Epidermal melanocyte (primary cell): ENCODE measurements around the gene ARHGAP26.

Experiments used
- DNase-seq: peaks from one replicate; pipeline ENCODE4 v3.0.0; 2011; ENCODE audit warnings: low spot score; ENCODE audit not compliant: insufficient read length

Gene ARHGAP26

DNA sequence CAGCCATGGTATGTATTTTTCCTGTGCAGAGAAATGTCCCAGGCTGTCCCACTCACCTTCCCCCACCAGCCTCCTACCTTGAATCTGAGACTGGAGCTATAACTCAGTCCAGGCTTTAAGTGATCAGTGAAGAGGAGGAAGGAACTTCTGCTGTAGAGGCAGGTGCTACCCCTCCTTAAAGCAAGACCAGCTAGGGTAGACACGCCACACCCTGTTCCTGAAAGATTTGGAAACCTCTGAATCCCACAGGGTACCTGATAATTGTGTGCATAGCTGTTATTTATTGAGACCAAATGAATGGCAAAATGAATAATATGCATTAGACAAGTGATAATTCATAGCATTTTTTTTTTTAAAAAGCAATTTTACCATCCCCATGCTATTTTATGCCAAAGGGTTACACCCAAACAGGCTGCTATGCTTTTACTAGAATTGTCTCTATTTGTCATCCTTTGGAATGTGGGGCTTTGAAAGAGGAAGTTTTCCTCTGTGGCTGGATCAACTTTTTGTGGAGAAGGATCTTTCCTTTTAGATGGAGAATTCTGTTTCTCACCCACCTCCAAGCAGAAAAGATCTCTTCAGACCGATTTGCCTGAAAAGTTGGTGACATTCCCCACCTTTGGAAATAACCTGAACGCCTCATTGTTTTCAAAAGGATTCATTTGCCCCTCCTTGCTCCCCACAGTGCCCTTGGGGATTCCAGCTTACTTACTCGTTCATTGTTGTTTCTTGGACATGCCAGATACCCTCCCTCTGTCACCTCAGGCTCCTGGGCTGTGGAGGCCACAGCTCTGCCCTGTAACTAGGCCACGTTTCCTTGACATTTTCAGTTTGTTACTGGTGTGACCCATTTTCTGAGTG lies 384.6 kb downstream of the ARHGAP26 start:
- DNase-seq = no peak

DNA sequence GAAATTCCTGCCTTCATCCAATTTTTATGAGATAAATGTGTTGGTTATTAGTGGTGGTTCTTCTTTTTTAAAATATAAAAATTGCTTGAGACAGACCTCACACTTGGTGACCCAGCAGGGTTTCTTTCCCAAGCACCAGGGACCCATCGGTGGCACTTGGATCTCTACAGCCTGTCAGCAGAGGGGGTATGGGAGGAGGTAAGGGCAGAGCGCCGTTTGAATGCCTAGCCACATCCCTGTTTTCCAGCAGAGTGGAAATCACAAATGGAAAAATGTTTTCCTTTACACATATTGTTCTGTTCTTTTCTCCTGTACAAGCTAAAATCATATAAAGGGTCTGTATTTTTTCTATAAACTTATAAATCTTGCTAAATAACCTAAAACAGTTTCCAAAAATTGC lies 385.3 kb downstream of the ARHGAP26 start:
- no peak for DNase-seq

- no peak for DNase-seq
These were observed 385.9 kb downstream of the ARHGAP26 start for GRCh38 chr5:143156086-143156485.

DNA sequence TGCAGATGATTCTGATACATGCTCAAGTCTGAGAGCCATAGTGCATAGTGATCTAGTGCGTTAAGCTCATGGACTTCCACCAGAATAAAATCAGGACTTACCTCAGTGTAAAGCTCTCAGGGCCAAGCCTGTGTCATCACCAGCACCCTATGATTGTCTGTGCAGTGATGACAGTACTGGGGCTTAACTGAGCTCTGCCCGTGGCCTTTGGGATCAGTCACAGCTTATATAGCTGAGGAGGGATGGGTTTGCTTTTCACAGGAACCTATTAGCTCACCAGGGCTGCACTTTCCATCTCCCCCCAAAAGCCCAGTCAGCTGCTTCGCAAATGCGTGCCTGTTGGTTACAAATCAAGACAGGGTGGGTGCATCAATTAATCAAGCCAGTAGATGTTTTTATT lies 386.4 kb downstream of the ARHGAP26 start:
- DNase-seq = no peak

DNA sequence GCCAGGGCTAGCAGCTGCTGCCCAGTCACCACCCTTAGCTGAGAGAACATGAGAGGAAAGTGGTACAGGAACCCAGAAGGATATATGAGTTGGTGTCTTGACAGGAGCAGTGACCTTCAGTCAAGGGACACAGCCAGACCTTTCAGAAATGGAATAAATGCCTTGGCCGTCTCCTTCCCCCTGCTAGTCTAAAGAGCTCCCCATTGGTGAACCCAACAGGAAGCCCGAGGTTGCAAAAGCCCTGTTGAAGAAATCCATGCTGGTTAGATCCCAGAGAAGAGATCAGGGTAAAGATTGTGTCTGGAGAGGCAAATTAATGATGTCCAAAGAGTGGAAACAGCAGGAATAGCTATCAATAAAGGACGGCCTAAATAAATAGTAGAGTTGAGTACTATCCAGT lies 388.9 kb downstream of the ARHGAP26 start:
- no peak for DNase-seq

DNA sequence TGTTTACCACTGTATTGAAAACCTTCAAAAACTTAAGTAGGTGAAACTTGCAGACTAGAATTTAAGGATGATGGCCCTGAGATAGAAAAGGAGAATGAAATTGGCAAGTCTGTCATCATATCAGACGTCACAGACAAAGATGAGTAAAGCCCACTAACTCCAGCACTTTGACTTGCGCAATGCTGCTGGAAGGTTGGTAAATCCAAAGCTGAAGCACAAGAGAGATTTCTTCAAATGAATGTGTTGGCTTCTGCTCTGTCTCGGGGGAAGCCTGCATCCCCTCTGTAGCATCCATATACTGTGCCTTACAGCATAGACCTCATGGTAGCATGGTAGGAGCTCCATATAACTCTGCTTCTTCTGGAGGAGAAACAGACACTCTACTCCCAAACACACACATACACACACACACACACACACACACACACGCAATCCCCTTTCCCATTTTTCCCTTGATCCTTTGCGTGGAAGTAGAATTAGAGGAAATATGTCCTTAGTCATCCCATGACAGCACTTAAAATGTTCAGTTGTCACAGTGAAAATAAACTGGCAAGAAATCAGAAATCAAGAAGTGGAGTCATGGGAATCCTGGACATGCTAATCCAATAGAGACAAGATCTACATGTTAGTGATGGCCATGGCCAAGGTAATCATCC lies 391.8 kb downstream of the ARHGAP26 start:
- DNase-seq = no peak

DNA sequence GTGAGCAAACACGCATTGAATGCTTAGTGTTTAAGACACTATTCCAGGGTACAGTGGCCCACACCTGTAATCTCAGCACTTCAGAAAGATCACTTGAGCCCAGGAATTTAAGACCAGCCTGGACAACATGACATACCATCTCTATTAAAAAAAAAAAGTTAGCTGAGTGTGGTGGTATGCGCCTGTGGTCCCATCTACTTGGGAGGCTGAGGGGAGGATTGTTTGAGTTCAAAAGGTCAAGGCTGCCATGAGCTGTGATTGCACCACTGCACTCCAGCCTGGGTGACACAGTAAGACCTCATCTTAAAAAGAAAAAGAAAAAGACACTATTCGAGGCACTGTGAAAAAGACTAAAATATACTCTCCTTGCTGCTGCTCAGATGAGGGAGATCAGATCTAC lies 392.6 kb downstream of the ARHGAP26 start:
- DNase-seq = no peak

DNA sequence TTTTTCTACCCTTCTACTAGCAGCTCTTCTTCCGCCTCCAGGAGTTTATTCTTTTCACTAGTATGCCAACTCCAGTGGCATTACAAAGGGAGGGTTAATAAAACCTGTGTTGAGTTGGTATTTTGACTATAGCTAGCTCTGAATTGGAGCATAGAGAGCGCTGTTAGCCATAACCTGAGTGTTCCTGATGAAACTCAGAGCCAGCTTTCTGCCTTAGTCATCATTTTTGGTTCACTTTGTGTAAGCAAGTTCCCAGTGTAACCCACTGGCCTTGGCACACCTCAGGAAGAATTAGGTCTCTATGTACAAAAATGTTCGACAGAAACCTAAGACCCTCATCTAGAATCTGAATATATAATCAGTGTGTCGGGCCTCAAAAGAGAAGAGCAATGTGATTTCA lies 394.4 kb downstream of the ARHGAP26 start:
- DNase-seq = no peak

DNA sequence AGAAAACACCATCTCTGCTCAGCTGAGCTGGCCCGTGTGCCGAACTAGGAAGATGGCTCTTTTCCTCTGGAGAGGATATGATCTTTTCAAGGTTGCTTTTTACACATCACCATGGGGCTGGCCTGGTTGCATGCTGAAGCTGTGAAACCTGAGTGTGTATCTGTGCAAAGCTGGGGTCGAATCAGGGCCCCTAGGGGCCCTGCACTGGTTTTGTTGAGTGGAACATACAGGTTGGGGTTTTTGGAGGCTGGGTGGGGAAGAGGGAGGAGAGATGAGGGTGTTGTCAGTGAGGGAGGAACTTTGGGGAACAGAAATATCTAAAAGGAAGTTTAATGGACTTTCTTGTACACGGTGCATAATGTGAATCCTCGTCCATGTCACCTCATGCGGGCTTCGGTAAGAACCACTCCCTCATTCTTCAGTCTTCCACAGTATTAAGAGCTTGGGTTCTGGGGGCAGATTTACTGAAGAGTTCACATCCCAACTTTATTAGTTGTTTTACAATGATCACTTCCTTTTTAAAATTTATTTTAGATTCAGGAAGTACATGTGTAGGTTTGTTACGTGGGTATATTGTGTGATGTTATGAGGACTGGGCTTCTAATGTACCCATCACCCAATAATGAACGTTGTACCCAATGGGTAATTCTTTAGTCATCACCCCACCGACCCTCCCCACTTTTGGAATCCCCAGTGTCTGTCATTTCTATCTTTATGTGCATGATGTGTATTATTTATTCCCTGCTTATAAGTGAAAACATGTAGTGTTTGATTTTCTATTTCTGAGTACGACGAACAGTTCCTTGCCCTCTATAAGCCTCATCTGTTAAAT lies 395.1 kb downstream of the ARHGAP26 start:
- DNase-seq = no peak

GRCh38 chr5:143166090-143166489 lies 395.9 kb downstream of the ARHGAP26 start:
- DNase-seq = no peak

DNA sequence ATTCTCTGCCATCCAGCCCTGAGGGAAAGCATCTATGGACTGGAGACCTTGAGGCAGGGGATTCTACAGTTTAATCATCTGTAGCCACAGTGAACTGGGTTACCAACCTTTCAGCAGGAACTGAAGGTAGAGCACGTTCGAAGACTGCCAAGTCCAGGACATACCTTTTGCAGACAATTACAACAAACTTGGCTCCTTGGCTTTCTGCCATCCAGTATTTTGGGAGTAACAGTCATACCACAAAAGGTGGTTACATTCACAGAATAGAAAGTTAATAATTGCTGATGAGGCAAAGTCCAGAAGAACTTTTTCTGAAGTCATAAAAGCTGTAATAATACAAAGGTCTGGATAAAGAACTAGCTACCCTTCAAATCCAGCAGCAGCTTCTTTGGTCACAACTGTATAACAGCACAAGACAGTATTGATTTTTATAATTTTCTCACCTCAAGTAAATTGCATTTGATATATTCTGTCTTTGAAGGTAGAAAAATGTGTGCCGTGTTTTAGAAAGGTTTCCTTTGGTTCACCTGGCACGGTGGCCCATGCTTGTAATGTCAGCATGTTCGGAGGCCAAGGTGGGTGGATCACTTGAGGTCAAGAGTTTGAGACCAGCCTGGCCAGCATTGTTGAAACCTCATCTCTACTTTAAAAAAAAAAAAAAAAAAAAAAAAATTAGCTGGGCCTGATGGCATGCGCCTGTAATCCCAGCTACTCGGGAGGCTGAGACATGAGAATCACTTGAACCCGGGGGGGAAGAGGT lies 396.7 kb downstream of the ARHGAP26 start:
- no peak for DNase-seq

DNA sequence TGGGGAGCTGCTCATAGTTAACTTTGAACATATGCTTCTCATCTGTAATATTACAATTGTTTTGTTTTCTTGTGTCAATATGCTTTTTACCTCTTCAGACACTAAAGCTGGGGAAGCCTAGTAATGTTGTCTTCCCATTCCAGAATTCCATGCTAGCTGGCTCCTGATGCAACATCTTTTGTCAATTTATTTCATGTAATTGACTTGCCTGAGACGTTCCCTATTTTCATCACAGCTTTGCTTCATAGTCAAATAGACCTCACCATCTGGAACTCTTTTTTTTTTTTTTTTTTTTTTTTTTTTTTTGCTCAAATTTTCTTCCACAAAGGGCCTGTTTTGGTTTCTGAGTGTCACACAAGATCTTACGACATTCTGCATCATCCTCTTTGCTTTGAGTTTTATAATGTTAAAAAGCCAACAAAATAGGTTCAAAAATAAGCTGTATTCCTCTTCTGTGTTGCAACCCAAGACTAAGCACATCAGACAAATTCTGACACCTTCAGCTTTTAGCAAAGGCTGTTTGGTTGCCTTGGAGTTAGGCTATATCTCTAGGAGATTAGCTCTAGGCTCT lies 398.1 kb downstream of the ARHGAP26 start:
- no peak for DNase-seq

GRCh38 chr5:143168921-143169810 lies 399.0 kb downstream of the ARHGAP26 start:
- DNase-seq = no peak

GRCh38 chr5:143170104-143170503 lies 399.9 kb downstream of the ARHGAP26 start:
- DNase-seq = no peak

DNA sequence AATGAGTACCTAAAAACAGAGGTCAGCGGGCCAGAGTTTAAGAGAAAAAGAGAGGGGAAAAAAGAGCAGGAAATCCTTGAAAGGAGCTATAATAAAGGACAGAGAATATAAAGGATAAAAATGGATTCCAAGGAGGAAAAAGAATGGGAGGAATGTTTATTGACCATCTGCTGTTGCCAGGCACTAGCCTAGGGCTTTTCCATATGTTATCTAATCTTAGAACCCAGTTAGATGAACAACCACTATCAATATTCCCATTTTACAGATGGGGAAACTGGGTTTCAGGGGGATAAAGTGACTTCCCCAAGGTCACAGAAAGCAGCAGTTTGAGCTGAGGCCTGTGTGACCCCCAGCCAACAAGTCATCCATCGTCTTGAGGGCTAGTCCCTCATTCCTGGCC lies 400.8 kb downstream of the ARHGAP26 start:
- no peak for DNase-seq

- DNase-seq = no peak
These were observed 402.6 kb downstream of the ARHGAP26 start for GRCh38 chr5:143172739-143173138.

DNA sequence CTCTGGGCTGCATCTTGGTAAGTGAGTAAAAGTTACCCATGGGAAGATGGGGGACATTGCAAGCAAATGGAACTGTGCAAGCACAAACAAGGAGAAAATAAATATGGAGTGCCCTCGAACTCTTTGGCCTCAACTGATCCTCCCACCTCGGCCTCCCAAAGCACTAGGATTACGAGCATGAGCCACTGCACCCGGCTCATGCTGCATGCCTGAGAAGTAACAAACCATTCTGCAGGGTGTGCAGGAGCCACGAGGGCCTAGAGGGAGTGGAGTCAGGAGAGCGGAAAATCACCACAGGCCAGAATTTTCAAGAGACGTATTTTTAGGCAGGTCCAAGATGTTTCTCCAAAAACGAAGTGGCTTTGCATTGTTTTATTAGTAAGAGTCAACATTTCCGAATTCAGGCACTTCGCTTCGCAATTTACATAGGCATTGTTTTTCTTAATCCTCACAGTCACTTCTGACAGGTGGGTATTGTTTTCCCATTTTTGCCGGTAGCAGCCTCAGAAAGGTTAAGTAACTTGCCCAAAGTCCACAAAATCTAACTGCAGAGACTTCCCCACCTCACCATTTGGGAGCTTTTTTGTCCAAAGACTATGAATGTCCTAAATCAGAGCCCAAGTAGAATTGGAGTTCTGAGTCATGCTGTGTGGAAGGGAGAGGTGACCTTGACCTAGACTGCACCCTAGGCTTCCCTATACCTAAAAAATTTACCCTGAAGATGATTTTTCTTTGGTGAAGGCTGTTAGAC lies 403.1 kb downstream of the ARHGAP26 start:
- no peak for DNase-seq

- no peak for DNase-seq
These were observed 404.7 kb downstream of the ARHGAP26 start for GRCh38 chr5:143174714-143175398.

GRCh38 chr5:143176048-143176447 lies 405.9 kb downstream of the ARHGAP26 start:
- DNase-seq = no peak
